Activated gamma-delta T cell treated with Interleukin-2 at 50 U/mL for 16 hours (primary cell): ENCODE data around the gene ITPKB.
A peak's percentile ranks its signal among the peaks of the same experiment; 100 is the strongest.
"Not testable (repeated sequence)": the region's sequence is repeated elsewhere in the genome, so short reads cannot be mapped to it uniquely, and the experiment has no call there.

ENCODE experiments used
- DNase-seq: peaks from one replicate; pipeline ENCODE4 v3.0.0-alpha.2; 2020

Gene ITPKB

DNA sequence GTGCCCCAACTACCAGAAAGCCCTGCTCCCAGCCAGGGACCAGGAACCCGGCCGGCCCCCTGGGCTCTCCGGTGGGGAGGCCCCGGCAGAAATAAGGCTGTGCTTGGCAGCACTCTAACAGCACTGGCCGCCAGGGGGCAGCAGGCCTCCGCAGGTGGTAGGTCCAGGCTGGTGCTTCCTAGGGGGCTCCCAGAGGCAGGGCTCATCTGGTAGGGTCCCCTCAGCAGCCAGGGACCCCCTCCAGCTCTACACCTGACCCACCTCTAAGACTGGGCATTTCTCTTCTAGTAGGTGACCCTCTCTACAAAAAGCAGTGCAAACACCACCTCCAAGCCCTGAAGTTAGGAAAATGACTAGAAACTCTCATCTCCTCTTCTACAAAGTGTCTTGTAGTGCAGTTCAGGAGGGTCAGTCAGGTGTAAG, 104.9 kb downstream of the ITPKB start:
- DNase-seq, result peak; percentile 84

DNA sequence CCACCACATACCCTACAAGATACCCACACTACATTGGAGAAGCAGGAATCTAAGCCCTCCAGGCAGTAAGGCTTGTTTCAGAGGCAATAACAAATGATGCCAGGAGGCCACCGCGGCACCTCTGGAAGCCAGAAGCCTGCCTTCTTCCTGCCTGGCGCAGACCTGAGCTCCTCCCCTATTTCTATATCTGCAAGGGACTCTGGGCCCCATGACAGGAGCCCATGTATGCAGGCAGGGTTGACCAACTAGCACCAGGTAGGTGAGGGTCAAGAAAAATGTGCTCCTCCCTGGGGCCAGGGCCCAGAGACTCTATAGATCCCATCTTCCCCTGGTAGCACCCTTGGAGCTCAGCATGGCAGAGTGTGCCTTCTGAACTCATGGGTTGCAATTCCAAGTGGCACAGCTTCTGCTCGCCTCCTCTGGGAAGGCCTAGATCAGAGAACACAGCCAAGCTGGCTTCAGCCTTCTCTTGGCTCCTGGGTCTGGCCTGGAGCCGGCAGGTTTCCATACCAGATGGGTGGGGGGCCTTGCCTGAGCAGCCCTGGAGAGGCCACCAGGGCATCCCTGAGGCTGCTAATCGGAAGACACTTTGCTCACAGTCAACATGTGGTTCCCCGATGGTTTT, 105.4 kb downstream of the ITPKB start:
- DNase-seq, result no peak

DNA sequence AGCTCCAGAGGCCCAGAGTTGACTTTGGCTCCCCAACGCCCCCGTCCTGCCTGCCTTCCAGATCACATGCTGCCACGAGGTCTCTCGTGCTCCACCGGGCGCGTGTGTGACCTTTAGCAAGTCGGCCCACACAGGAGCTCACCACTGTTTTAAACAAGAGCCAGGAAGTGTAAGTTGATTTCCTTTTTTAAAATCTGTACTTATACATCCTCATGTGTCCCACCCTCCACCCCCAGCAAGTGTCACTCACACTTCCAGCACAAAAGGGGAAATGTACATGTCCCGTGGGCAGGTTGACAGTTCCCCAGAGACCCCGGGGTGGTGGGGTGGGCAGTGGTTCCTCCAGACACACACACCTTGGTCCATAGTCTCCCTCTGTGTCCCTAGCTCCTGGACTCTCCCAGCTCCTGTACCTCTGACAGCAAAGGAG, 106.1 kb downstream of the ITPKB start:
- DNase-seq, result no peak

DNA sequence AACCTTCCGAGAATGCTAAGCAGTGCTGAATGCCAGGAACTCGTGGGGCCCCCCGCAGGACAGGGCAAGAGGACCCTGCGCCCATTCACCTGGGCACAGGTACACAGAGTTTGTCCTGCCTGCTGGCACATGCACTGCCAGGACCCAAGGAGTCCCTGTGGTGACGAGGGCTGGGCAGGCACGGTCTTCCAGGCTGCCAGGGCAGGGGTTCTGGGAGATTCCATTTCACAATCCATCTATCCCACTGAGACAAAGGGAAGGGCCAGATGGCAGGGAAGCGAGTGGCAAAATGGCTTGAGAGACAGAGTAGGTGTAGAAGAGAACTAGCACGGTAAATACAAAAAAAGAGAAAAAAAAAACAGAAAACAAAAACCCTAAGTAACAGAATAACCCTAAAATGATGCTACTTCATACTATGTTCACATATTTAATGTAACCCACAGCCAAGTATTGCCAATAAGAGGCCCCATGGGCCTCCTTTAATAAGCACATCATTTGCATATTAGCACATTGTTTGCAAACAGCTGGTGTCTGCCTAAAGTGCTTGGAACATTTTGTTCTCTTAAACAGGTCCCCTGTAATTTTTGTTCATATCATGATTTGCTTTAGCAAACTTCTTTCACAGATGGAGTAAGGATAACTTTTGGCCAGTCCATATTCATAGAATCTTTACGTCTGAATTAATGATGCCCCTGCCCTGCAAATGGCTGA, 106.8 kb downstream of the ITPKB start:
- no peak for DNase-seq

DNA sequence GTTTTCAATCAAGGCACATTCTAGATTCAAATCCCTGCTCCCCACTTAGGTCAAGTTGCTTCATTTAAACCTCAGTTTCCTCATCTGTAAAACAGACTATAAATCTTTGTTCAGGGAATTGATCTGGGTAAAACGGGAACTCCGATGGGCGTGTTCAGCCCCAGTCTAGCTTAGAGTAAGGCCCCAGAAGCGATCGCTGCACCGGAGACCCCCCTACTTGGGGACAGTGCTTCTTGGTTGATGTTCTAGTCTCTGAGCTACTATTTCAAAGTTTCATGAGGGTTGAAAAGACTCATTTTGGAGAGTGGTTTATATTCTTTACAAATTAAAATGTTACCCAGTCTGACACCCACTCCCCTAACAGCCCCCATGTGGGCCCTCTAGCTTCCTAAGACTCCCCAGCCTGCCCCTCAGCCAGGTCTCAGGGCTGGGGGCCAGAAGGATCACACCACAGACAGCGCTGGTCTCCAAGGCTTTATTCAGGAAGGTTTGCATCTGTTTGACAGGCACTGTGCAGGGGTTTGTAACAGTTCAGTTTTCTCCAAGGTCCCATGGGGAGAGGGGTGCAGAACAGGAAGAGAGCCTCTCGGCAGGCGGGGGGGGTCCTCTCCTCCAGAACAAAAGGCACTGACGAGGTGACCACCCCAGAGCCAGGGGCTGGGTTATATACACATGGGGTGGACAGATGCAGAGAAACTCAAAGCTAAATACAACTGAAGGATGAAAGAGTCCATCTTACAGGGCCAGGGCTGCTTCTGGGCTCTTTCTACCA, 107.7 kb downstream of the ITPKB start:
- no peak for DNase-seq

DNA sequence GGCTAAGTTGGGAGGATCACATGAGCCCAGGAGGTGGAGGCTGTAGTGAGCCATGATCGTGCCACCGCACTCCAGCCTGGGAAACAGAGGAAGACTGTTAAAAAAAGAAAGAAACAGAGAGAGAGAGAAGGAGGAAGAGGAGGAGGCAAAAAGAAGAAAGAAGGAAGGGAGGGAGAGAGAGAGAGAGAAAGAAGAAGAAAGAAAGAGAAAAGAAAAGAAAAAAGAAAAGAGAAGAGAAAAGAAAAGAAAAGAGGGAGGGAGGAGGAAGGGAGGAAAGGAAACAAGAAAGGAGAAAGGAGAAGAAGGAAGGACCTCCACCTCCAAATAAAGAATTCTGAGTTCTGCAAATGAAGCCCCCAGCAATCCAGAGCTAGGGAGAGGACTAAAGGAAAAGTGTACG, 108.5 kb downstream of the ITPKB start:
- DNase-seq, result no peak

DNA sequence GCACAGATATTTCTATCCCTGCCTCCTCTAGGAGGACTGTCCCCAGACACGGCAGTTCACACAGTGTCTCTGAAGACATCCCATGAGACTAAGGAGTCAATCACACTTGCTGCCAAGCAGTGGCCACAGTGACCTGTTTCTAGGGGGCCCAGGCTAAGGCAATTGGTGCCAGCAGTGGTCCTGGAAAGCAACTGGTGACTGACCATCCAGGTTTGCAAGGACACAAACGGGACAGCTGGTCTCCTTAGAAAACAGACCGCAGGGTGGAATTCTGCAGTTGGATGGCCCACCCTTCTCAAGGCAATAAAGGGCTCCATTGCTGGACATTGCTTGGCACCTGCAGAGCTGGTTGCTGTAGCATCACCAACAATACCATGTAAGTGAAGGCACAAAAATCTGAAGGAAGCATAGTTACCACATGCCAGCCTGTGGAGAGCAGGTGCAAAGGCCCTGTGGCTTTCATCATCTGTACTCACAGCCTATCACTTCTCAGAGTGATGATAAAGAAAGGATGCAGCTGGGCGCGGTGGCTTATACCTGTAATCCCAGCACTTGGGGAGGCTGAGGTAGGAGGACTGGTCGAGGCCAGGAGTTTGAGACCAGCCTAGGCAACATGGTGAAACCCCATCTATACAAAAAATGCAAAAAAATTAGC, 109.1 kb downstream of the ITPKB start:
- DNase-seq, result no peak

DNA sequence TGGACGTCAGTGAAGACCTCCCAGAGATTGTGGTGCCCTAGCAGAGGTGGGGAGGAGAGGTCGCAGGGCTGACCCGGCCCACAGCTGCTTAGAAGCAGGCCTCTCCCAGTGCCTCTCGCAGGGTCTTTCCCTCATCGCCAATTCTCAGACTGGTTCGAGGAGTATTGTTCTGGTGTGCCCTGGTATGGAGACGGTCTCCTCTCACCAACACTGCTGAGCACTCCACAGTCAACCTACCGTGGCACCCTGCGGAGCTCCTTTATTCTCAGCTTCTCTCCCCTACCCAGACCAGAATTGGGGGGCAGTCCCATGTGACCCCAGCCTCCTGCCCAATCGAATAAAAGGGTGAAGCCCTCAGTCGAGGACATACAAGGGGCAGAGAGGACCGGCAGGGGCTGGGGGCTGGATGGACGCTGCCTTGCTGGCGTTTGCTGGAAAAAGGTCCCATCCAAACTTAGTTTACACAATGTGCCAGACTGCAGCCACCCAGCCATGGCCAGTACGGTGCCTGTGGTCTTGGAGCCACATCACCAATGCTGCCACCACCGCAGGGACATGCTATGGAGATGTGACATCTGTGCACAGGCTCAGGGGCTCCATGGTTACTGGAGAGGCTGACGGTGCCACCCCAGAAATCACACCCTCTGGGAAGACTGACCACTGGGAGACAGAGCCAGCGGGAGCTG, 109.7 kb downstream of the ITPKB start:
- DNase-seq, result no peak

DNA sequence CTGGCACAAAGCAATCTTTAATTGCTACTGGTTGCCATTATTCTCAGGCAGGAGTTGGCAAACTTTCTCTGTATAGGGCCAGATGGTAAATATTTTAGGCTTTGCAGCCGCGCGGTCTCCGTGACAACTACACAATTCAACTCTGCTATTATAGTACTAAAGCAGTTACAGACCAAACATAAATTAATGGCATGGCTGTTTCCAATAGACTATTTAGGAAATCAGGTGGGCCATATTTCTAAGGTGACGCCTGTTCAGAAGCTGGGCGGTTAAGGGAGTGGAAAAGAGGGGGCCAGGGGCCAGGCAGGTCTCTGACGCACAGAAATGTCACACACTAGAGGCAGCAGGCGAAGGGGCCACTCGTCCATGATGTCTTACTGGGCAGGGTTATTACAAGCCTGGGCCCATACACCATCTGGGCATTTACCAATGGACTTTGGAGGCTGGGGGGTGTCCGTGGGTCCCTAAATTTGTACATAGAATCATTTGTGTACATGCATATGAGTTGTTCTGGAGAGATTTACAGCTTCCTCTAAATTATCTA, 110.4 kb downstream of the ITPKB start:
- DNase-seq, result no peak

DNA sequence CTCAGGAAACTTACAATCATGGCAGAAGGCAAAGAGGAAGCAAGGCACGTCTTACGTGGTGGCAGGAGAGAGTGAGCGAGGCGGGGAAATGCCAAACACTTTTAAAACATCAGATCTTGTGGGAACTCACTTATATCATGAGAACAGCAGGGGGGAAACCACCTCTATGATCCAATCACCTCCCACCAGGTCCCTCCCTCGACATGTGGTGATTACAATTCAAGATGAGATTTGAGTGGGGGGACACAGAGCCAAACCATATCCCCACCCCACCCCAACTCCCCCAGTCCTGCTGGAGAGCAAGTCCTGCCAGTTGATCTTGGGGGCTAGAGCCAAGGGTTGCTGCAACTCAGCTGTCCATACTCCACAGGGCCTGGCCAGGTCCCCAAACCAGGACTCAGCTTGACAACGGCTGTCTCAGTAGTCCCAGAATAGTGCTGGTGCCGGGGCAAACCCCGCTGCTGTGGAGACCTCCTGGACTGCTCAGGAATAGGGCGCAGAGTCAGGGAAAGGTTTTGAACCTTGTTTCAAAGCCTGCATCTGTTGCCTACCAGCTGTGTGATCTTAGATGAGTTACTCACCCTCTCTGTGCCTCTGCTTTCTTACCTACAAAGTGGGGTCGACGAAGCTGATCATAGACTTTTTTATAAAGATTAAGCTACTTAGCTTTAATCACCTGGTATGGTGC, 111.0 kb downstream of the ITPKB start:
- no peak for DNase-seq

DNA sequence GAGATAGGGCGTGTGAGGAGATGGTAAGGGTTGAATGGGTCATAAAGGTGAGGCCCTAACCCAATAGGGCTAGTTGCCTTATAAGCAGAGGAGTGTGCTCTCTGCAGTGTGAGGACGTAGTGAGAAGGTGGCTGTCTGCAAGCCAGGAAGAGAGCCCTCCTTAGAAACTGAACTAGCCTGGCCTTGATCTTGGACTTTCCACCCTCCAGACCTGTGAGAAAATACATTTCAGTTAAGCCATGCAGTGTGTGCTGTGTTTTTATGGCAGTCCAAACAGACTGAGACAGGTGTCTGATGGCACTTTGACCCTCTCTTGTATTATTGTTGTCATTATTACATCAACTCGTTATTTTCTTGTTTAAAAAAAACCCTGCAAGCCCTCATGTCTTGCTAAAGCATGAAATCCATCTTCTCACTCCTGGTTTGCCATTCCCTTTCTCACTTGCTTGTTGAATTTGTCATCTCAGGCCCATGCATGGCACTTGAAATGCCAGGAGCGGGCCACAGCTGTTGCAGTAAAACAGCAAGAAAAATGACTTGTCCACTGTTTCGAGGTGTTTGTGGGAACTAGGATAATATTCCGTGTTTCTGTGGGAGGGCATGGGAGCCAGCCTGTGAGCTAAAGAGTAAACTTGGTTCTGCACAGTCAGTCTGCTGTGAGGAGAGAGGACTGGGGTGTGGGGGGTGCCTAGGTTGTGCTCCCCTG, 111.9 kb downstream of the ITPKB start:
- DNase-seq, result no peak

DNA sequence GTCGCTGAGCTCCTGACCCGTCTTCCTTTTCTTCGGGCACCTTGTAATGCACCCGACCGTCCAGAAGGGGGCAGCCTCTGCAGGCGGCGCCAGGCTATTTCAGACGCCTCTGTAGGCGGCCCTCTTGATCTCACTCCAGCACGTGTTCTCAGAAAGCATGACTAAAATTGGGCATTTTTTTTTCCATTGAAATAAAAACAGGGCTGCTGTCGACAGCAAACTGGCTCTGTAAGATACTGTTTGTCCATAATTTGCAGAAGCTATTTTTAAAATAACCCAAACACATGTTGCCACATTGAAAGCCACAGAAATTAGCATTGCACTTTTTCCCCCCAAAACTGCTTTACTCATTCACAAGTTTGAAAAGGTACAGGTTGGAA, 112.5 kb downstream of the ITPKB start:
- peak; percentile 72 for DNase-seq

DNA sequence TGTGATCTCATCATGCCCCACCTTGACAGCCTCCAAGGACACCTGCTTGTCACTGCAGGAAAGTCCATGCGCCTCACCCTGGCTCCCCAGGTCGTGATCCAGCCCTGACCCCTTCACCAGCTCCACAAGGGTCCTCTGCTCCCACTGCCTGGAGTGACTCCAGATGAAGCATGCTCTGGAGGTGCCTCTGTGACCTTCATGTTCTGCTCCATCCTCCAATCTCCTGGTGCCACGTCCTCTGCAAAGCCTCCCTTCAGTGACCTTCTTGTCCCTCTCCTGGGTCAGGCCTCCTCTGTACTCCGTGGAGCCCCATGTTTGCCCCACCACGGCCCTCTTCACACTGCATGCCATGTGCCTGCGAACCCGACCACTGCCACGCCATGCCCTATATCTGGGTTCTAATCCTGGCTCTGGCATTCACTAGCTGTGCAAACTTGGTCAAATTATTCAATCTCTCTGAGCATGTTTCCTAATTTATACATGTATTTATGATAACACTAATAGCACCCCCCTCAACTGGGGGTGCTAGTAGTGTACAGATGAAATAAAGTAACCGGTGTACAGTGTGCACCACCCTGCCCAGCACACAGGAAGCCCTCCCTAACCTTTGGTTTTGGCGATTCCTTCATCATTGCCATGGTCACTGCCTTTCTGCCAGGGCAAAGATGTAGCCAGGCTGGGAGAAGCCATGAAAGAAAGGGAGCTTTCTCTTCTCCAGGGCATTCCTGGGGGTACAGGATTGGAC, 113.1 kb downstream of the ITPKB start:
- no peak for DNase-seq

DNA sequence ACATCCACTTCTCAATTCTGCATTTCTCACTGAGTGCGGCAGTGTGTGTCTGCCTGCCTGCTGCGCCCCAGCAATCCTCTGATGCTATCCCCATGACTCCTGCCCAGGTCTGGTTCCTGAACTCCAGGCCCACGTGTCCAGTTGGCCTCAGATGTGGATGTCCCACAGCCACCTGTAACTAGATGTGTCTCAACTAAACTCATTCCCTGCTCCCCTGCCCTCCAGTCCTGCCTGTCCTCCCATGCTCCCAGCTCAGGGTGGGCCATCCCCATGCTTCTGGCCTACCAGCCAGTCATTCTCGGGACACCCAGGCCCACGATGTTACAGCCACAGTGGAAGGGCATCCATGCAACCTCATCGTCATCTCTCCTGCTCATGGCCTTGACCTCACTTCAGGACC, 113.8 kb downstream of the ITPKB start:
- DNase-seq, result no peak

DNA sequence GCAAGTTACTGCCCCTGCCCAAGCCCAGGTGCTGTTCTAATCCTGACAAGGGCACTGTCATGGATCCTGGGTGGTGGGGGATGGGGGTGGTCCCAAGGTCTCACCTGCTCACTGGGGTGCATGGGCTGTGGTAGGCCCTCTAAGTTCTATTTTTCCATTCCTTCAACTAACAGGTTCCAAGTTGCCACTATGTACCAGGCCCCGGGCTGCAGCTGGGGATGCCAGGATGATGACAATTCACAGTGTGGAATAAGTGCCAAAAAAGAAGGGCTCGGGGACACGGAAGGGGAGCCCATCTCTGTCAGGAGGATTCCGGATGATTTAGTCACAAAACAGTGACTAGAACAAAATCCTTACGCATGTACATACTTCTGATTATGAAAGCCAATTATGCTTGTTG, 114.6 kb downstream of the ITPKB start:
- DNase-seq, result no peak

DNA sequence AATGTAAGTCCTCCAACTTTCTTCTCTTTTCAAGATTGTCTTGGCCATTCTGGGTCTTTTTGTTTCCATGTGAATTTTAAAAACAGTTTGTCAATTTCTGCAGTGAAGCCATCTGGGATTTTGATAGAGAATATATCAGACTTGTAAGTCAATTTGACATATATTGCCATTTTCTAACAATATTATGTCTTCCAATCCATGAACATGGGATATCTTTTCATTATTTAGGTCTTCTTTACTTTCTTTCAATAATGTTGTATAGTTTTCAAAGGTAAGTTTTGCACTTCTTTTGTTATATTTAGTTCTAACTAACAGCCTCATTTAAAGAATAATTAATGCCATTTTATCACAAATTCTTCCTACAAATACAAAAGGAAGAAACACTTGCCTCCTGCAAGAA, 117.1 kb downstream of the ITPKB start:
- DNase-seq, result no peak

DNA sequence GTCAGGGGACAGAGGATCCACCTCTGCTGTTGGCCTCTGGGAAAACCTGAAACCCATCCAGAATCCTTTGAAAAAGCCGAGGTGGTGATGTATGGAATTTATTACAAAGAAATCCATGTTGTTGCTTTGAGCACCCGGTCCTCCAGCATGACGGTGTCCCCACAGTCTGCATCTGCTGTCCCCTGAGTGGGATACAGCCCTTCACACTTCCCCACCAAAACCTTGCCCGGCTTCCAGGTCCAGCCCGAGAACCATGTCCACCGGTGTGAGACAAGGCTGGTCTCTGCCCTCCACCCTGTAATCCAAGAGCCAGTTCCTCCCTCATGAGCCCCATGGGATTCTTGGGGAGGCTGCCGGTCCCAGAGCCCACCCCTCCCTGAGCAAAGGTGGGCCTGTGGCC, 120.1 kb downstream of the ITPKB start:
- no peak for DNase-seq

DNA sequence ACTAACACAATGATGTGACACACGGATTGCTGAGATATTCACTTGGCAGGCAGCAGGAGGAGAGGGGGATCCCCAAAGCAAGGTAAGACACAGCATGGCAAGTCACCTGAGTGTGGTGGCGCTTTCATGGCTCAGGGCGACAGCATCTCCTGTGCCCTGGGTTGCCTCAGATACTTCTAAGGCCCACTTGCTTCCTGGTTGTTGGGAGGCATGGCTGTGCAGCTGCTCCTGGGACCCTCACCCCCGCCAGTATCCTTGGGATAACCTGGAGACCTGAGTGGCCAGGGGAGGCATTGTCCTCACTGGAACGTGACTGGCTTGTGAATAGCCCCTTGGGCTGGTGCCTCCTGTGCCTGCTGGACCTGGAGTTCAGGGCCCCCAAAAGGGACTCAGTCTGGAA, 120.7 kb downstream of the ITPKB start:
- no peak for DNase-seq

DNA sequence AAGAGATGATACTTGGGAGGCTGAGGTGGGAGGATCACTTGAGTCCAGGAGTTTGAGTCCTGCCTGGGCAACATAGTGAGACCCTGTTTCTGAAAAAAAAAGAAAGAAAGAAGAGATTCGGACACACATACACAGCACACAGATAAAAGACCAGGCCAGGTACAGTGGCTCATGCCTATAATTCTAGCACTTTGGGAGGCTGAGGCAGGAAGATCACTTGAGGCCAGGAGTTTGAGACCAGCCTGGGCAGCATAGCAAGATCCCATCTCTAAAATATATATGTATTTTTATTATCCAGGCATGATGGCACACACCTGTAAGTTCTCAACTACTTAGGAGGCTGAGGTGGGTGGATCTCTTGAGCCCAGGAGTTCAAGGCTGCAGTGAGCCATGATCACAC, 121.4 kb downstream of the ITPKB start:
- DNase-seq, result not testable (repeated sequence)

DNA sequence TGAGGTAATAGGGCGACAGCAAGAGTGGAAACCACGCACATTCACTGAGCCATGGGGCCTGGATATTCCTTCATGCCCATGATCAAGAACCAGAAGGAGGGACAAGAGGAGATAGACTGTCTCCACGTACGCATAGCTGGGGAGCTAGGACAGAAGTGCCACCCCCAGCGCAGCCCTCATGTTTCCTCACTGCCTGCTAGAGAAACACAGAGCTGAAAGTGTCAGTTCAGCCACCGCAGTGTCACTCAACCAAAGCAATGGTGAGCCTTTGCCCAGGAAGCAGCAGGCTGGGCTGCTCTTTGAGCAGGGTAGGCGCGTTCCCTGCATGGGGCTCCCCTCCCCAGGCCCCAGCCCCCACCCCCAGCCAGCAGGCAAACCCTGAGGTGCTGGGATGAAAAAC, 122.0 kb downstream of the ITPKB start:
- no peak for DNase-seq

DNA sequence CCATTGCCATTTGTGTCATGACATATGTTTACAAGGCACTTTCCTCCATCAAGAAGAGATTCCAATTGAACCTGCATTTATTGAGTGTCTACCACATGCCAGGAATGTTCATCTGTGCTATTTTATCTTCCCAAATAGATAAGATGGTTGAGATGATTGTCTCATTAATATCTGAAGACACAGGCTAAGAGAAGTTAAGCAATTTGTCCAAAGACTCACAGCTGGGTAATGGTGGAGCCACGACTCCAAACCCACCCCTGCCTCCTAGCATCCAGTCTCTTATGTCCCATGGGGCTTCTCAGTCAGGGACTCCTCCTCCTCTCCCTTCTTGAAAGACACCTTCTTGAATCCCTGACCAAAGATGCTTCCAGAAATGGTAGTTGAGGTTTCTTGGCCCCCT, 122.4 kb downstream of the ITPKB start:
- no peak for DNase-seq
